Activated CD8-positive, alpha-beta memory T cell treated with anti-CD3 and anti-CD28 coated beads for 24 hours (primary cell): ENCODE measurements around the gene ARHGEF38.

Experiments used
- DNase-seq: peaks from one replicate; pipeline ENCODE4 v3.0.0-alpha.2; 2020

Gene ARHGEF38

DNA sequence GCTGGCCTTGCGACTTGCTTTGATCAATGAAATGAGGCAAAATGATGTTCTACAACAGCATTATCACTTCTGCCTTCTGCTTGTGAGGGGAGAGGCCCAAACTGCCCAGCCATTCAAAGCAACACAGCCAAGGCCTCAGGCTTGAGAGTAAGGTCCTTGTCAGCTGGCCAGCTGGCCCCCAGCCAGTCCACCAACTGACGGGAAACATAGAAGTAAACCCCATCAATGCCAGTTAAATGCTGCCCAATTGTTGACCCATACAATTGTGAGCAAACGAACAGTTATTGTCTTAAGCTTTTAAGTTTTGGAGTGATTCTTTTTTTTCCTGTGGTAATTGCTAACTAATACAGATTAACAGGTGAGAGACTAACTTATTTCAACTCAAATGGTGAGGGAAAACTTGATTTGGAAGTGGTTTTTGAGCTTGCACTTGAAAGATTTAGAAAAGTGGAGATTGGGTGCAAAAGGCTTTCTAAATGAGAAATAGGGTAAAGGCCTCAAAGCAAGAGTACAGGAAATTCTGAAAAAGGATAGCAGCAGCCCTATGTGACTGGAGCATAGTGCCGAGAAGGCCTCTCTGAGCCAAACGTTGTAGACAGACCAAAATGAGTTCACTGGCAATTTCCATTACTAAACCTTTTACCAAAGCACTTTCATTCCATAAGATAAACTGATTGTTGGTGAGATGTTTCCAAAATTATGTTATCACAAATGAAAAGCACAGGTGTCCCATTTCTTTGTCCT lies 66.9 kb downstream of the ARHGEF38 start:
- DNase-seq, result no peak

- DNase-seq, result no peak
Measured at GRCh38 chr4:105620640-105621323, 68.4 kb downstream of the ARHGEF38 start.

- DNase-seq, result no peak
Measured at GRCh38 chr4:105622269-105622668, 69.8 kb downstream of the ARHGEF38 start.

GRCh38 chr4:105623099-105623498 lies 70.7 kb downstream of the ARHGEF38 start:
- DNase-seq, result no peak

- DNase-seq, result no peak
Measured at GRCh38 chr4:105624530-105624929, 72.1 kb downstream of the ARHGEF38 start.

DNA sequence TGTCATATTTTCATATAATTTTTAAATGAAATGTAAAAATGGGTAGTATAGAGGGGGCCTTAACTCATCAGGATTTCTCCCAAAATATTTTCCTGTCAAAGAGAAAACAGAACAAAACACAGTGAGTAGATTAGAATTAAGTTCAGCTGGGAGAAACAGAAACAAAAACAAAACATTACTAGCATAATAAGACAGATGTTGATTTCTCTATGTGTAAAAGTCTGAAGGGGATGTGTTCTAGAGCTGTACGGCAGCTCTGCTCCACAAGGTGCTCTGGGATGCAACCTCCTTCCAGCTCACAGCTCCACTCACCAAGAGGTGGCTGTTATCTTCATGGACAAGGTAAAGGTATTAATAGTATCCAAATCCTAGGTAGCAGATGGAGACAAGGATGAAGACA lies 72.8 kb downstream of the ARHGEF38 start:
- no peak for DNase-seq

DNA sequence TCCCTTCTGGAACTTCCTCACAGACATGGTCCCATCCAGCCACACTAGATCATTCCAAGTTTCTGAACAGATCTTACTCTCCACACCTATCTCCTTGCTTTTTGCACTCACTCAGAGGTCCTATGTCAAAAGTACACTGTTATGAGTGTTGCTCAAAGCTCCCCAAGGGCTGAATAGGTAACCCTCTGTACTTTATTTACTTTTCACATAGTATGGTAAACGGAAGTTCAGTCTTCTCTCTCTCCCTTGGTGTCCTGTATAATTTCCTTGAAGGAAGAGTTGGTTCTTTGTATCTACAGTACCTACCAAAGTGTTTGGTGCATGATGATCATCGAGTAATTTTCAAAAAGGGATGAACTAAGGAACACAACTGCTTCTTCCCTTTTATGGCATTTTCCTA lies 74.4 kb downstream of the ARHGEF38 start:
- DNase-seq, result no peak

- no peak for DNase-seq
Measured at GRCh38 chr4:105627620-105628019, 75.2 kb downstream of the ARHGEF38 start.

GRCh38 chr4:105630670-105631655 lies 78.5 kb downstream of the ARHGEF38 start:
- no peak for DNase-seq

GRCh38 chr4:105631818-105632400 lies 79.5 kb downstream of the ARHGEF38 start:
- no peak for DNase-seq

DNA sequence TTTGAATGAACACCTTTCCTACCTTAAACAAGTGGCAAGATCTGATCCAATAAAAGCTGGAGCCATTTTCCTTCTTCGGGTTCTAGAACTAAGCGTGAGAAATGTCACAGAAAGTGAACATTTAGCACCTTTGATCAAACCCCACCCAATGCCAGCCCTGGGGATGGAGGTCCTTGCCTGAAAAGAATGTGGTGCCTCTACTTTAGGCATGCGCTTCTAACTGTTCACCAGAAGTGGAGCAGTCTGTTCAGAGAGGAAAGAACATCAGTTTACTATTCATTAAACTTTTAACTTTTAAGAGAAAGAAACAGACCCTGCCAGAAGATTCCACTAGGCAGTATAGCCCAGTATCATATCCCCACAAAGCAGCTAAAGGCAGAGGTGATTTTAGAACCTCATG lies 80.2 kb downstream of the ARHGEF38 start:
- DNase-seq, result no peak

DNA sequence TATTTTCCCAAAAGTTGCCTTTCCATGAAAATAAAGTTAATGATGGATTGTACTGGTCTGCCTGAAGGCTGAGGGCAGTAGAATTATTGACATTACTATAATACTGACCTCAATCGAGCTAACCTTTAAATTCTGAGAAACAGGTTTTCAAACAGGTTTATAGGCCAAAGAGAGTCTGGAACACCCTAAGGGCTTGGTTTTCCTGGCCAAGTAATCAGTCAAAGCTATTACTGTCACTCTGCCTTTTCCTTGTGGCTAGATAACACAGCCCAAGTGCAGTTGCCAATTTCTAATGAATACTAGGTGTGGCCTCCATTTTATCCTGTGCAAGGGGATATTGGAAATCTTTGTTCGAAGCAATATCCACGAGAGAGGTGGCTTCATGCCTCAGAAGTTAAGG lies 80.8 kb downstream of the ARHGEF38 start:
- DNase-seq, result no peak

DNA sequence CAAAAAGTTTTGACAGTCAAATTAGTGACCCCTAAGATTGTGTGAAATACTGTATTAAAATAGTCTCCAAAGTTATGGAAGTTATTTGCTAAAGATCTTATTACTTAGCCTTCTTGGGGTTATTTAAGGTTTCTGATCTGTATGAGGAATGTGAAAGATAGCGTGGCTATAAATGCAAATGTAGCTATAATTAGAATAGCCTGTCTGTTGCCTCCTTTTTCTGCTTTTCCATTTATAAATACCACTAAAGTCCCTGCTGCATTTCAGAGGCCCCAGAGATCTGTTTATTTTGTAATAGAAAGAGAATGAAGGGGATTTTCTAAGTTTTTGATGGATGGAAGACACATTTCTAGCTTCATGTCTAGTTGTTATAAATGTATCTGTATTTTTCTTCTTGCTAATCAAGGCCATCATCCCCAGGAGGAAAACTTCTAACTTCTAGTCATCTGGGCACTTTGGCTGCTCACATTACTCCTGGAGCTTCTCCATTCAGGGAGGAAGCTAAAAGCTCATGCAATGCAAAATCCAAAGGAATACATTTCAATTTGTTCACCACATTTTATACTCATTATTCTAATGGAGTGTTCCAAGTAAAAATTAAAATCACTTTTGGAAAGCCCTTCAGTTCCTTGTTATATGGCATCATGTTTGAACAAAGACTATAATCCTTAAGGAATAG lies 82.1 kb downstream of the ARHGEF38 start:
- DNase-seq, result no peak

GRCh38 chr4:105637408-105638176 lies 85.2 kb downstream of the ARHGEF38 start:
- no peak for DNase-seq

GRCh38 chr4:105641845-105642244 lies 89.4 kb downstream of the ARHGEF38 start:
- no peak for DNase-seq

DNA sequence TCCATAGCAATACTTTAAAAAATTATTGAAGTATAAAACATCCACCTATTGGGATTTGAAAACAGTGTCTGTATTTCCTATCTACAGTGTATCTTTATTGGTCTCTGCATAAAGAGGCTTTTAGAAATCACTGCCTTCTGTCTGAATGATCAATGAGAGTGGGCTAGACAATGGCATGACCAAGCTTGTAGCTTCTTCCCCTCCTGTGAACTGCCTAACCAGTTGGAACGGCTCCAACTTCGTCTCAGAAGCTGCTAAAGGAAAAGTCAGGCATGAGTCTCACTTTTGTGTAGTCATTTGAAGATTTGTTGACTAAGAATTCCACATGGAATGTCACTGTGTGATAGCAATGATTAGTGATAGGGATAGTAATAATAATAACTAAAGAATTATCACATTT lies 91.8 kb downstream of the ARHGEF38 start:
- no peak for DNase-seq

GRCh38 chr4:105645440-105645839 lies 93.0 kb downstream of the ARHGEF38 start:
- DNase-seq, result no peak

DNA sequence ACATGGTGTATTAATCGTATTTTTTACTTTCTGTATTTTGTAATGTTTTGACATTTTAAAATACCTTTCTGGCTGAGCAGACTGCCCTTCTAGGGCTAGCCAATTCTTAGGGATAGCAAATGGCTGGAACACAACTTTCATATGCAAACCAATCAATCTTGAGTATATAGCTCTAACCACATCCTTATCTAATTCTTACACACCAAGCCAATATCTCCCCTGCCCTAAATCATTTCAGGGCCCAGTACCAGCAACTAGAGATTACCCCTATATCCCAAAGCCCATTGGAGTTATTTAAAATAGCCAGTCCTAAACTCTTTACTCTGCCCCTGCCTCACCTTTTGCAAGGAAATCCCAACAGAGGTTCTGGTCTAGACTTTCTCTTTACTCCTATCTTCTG lies 97.8 kb downstream of the ARHGEF38 start:
- no peak for DNase-seq

GRCh38 chr4:105651884-105652283 lies 99.5 kb downstream of the ARHGEF38 start:
- DNase-seq, result no peak

DNA sequence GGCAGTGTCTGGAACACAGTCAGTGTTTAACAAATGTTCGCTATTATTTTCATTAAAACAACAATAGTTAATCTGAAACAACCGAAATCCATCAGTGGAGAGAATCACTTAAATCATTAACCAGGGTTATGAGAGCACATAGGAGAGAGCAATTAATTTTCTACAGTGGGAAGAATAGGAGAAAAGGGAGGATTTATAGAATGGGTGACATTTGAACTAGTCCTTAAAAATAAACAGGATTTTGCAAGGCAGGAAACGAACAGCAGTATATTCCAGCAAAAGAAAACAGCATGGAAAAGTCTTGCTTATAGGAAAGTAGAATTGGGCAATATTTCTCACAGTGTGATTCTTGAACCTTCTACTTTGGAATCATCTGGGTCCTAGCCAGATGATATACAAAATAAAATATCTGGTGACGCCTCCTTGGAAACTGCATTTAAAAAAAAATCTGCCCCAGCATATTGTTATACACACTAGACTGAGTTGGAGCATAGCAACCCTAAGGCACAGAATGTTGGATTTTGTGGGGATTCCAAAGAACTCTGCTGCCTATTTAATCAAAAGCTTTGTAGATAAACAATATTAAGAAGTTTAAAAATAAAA lies 100.0 kb downstream of the ARHGEF38 start:
- DNase-seq, result no peak

- DNase-seq, result no peak
Measured at GRCh38 chr4:105657117-105657765, 104.8 kb downstream of the ARHGEF38 start.
